KMS-11 (cell line): ENCODE measurements around the gene C2orf92.

Experiments used
- H2AFZ ChIP-seq: fragments of 200-600 bp; sonication (generic); 2 replicates; pipeline ENCODE4 v1.6.1; 2016; ENCODE audit warnings: antibody characterized with exemption, mixed run types, low read depth
- H3K27ac ChIP-seq: fragments of 200-600 bp; sonication (generic); 2 replicates; pipeline ENCODE4 v1.6.1; 2016; ENCODE audit warnings: mild to moderate bottlenecking, mixed run types
- H3K27me3 ChIP-seq: fragments of 200-600 bp; sonication (generic); 2 replicates; pipeline ENCODE4 v1.6.1; 2017; ENCODE audit warnings: mild to moderate bottlenecking, low read depth, mixed run types, moderate library complexity; ENCODE audit not compliant: insufficient read depth
- H3K36me3 ChIP-seq: fragments of 200-600 bp; sonication (generic); 2 replicates; pipeline ENCODE4 v1.6.1; 2017; ENCODE audit warnings: mild to moderate bottlenecking, mixed run types; ENCODE audit not compliant: insufficient read depth
- H3K4me1 ChIP-seq: fragments of 200-600 bp; sonication (generic); 2 replicates; pipeline ENCODE4 v1.6.1; 2016; ENCODE audit warnings: mild to moderate bottlenecking, low read depth, mixed run types; ENCODE audit not compliant: poor library complexity, severe bottlenecking
- H3K4me2 ChIP-seq: fragments of 200-600 bp; sonication (generic); 2 replicates; pipeline ENCODE4 v1.7.0; 2016; ENCODE audit warnings: mild to moderate bottlenecking, mixed run types
- H3K4me3 ChIP-seq: fragments of 200-600 bp; sonication (generic); IDR thresholded peaks from 2 replicates; pipeline ENCODE4 v1.6.1; 2017; ENCODE audit warnings: low read depth, low read length, mixed read lengths; ENCODE audit not compliant: insufficient read depth
- H3K79me2 ChIP-seq: fragments of 200-600 bp; sonication (generic); 2 replicates; pipeline ENCODE4 v1.6.1; 2016; ENCODE audit warnings: low read depth, mixed run types; ENCODE audit not compliant: insufficient read depth
- H3K9ac ChIP-seq: fragments of 200-600 bp; sonication (generic); 2 replicates; pipeline ENCODE4 v1.6.1; 2016; ENCODE audit warnings: mild to moderate bottlenecking, mixed run types
- H4K20me1 ChIP-seq: fragments of 200-600 bp; sonication (generic); 2 replicates; pipeline ENCODE4 v1.6.1; 2016; ENCODE audit warnings: mild to moderate bottlenecking, mixed run types; ENCODE audit not compliant: insufficient read depth
- CTCF ChIP-seq: fragments of 200-600 bp; sonication (generic); conservative IDR thresholded peaks from 2 replicates; pipeline ENCODE4 v1.6.1; 2017; ENCODE audit warnings: low read depth, mild to moderate bottlenecking, antibody characterized with exemption, low read length, moderate library complexity, mixed read lengths

C2orf92 gene

GRCh38 chr2:97734061-97735051 lies 64.8 kb downstream of the C2orf92 start:
- Histone ChIP-seq H3K27me3 (no peaks in the 10 kb centered on the region), H4K20me1 (no peaks in the 10 kb centered on the region), H3K4me3 (no peak overlapping the region), H3K4me2 (no peak overlapping the region), H3K36me3 (no peaks in the 10 kb centered on the region), H2AFZ (no peak overlapping the region), H3K27ac (no peak overlapping the region), H3K9ac (no peak overlapping the region), H3K4me1 (no peaks in the 10 kb centered on the region), H3K79me2 (no peaks in the 10 kb centered on the region)
- TF ChIP-seq CTCF: no peak

- Histone ChIP-seq H3K4me2 (no peak overlapping the region), H3K4me1 (no peaks in the 10 kb centered on the region), H3K36me3 (no peaks in the 10 kb centered on the region), H3K79me2 (no peaks in the 10 kb centered on the region), H3K27ac (no peak overlapping the region), H3K9ac (no peak overlapping the region), H2AFZ (no peak overlapping the region), H4K20me1 (no peaks in the 10 kb centered on the region), H3K4me3 (no peak overlapping the region), H3K27me3 (no peaks in the 10 kb centered on the region)
- TF ChIP-seq CTCF: no peak
Observed at GRCh38 chr2:97735161-97735561, 65.6 kb downstream of the C2orf92 start.

GRCh38 chr2:97736185-97736584 lies 66.7 kb downstream of the C2orf92 start:
- no peaks in the 10 kb centered on the region for H3K27me3 ChIP-seq

GRCh38 chr2:97736608-97737330 lies 67.3 kb downstream of the C2orf92 start:
- Histone ChIP-seq H2AFZ (no peak overlapping the region), H3K36me3 (no peaks in the 10 kb centered on the region), H3K27ac (no peak overlapping the region), H3K4me3 (no peak overlapping the region), H3K4me2 (no peak overlapping the region), H3K27me3 (no peaks in the 10 kb centered on the region), H3K4me1 (no peaks in the 10 kb centered on the region), H4K20me1 (no peaks in the 10 kb centered on the region), H3K79me2 (no peaks in the 10 kb centered on the region), H3K9ac (no peak overlapping the region)
- no peak for TF ChIP-seq CTCF

More at GRCh38 chr2:97736185-97736584, 66.7 kb downstream of the C2orf92 start:
- Histone ChIP-seq H3K9ac (no peak overlapping the region), H3K4me1 (no peaks in the 10 kb centered on the region), H3K27ac (no peak overlapping the region), H3K36me3 (no peaks in the 10 kb centered on the region), H3K4me2 (no peak overlapping the region), H3K4me3 (no peak overlapping the region), H2AFZ (no peak overlapping the region), H3K79me2 (no peaks in the 10 kb centered on the region), H4K20me1 (no peaks in the 10 kb centered on the region)
- no peak for TF ChIP-seq CTCF
